ENCODE results near the gene FBXL7. TPM values are rescaled to one million over a fixed set of nuclear protein-coding genes. Genes with fewer than 3 reads are reported as not detected.

FBXL7 gene
- total and polyA plus RNA-seq, 2 donors (not counting 3 experiments of a cell fraction or from before 2014, with no cell fraction given): 23.5 to 32.2 TPM

DNA sequence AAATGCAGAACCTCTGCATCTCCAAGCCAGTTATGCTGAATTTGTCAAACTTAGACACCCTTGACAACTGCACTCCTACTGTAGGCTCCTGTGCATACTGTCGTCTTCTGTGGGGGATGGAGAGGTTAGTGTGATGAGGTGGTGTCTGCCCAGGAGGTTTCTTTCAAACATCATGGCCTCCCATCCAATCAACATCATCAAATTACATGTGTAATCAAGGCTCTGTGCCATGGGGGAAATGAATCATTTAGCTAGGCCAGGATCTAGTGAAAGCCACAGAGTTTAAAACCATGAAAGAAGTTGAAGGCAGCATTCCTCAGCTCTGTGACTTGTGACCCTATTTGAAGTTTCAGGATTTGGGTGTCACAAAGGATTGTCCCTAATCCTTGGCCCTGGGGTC lies 439.0 kb downstream of the FBXL7 start:
- H3K9ac ChIP-seq (replicated peaks; ENCODE audit: extremely low read depth, insufficient read depth, low read length): peak overlapping the region; percentile 31
- TF ChIP-seq POLR2AphosphoS5 (IDR thresholded peaks at IDR 0.05; ENCODE audit: insufficient read depth, low read depth, low read length): peak; percentile 21
- TF ChIP-seq FOS (IDR thresholded peaks at IDR 0.05; ENCODE audit: borderline replicate concordance, insufficient read depth, low read length): peak; percentile 91
- TF ChIP-seq, protein P1, sequence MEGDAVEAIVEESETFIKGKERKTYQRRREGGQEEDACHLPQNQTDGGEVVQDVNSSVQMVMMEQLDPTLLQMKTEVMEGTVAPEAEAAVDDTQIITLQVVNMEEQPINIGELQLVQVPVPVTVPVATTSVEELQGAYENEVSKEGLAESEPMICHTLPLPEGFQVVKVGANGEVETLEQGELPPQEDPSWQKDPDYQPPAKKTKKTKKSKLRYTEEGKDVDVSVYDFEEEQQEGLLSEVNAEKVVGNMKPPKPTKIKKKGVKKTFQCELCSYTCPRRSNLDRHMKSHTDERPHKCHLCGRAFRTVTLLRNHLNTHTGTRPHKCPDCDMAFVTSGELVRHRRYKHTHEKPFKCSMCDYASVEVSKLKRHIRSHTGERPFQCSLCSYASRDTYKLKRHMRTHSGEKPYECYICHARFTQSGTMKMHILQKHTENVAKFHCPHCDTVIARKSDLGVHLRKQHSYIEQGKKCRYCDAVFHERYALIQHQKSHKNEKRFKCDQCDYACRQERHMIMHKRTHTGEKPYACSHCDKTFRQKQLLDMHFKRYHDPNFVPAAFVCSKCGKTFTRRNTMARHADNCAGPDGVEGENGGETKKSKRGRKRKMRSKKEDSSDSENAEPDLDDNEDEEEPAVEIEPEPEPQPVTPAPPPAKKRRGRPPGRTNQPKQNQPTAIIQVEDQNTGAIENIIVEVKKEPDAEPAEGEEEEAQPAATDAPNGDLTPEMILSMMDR (IDR thresholded peaks at IDR 0.05; ENCODE audit: extremely low read depth in 1 of 2, insufficient read depth in 1 of 2, low read depth in 1 of 2, low read length in 2 of 2): no peak
- peak; percentile 71 for TF ChIP-seq JUN (IDR thresholded peaks at IDR 0.05; ENCODE audit: borderline replicate concordance, insufficient read depth, insufficient read length, low read depth)
- no peak for TF ChIP-seq MYC (IDR thresholded peaks at IDR 0.05; ENCODE audit: low read depth, low read length)
- no peaks in the 10 kb centered on the region for H3K79me2 ChIP-seq (ENCODE audit: control insufficient read depth, insufficient read depth, low read length)
- peaks cover 21% of the 10 kb centered on the region for H3K4me1 ChIP-seq (ENCODE audit: control insufficient read depth, extremely low read depth, insufficient read depth, low read length)
- no peaks in the 10 kb centered on the region for H4K20me1 ChIP-seq (replicated peaks; ENCODE audit: control insufficient read depth, extremely low read depth, insufficient read depth, low read length)
- no peak overlapping the region for H3K4me3 ChIP-seq (replicated peaks in 1 of 3; ENCODE audit: insufficient read depth in 1 of 3, low read depth in 1 of 3, low read length in 3 of 3)
- H3K27me3 ChIP-seq (ENCODE audit: control insufficient read depth in 2 of 2, insufficient read depth in 2 of 2, low read length in 2 of 2): no peaks in the 10 kb centered on the region
- ChIA-PET CTCF (interaction anchor here (0.7 to 1.3 kb wide), 9 partner anchors 9 to 118 kb away, joined by 3 to 6 read pairs (median 3); no protein-coding TSS in a partner anchor), POLR2A (no interaction called here)
- no peaks in the 10 kb centered on the region for H3K9me1 ChIP-seq (replicated peaks; ENCODE audit: control insufficient read depth, extremely low read depth, insufficient read depth, low read length)
- peak; percentile 89 for DNase-seq (ENCODE audit: low read depth, low spot score)
- H3K4me2 ChIP-seq (ENCODE audit: insufficient read depth, low read length): peak overlapping the region; percentile 56
- BruUV-seq (replicated peaks): no TSS peak
- no peaks in the 10 kb centered on the region for H3K9me3 ChIP-seq (replicated peaks; ENCODE audit: control insufficient read depth, insufficient read depth, low read length)
- peaks cover 0 to 8% of the 10 kb centered on the region in 2 experiments for H3K36me3 ChIP-seq (ENCODE audit: control insufficient read depth in 2 of 2, extremely low read depth in 1 of 2, insufficient read depth in 2 of 2, low read length in 2 of 2)
- peak; percentile 99 for FAIRE-seq
- dilution Hi-C loops (cut with MboI; ENCODE audit: extremely low pct_ligation_motif_present, low sequenced_read_pairs) (no loop called here), intact Hi-C loops (cut with micrococcal nuclease) (loop anchor here (2.0 kb wide), 2 partner anchors 54 to 438 kb away; partner anchors contain the start of gene FBXL7)
- no peak overlapping the region for H2AFZ ChIP-seq (ENCODE audit: low read depth, low read length)
- H3K27ac ChIP-seq (ENCODE audit: insufficient read depth, low read depth, low read length): peak overlapping the region; percentile 88

DNA sequence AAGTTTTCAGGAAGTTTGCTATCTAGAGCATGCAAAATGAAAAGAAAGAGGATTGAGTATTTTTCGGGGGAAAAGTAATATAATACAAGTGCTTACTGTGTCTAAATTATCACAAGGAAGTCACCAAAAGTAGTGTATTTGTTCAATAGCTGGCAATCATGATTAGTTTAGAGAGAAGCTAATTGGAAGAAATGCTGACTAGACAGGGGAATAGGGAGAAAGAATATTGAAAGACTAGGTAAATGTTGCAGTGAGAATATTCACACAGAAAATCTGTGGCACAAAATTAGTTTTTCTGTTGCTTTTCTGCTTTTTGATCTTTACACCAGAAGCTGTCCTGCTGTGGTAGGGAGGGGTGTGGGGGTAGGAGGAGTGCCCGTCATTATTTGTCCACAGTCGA lies 440.9 kb downstream of the FBXL7 start:
- peaks cover 18% of the 10 kb centered on the region for H3K4me1 ChIP-seq (ENCODE audit: control insufficient read depth, extremely low read depth, insufficient read depth, low read length)
- TF ChIP-seq EZH2 (IDR thresholded peaks at IDR 0.05; ENCODE audit: borderline replicate concordance, low read depth, low read length, severe bottlenecking) (no peak), MYC (IDR thresholded peaks at IDR 0.05; ENCODE audit: low read depth, low read length) (no peak), FOS (IDR thresholded peaks at IDR 0.05; ENCODE audit: borderline replicate concordance, insufficient read depth, low read length) (no peak), POLR2AphosphoS5 (IDR thresholded peaks at IDR 0.05; ENCODE audit: insufficient read depth, low read depth, low read length) (no peak), POLR2A (IDR thresholded peaks at IDR 0.05; ENCODE audit: low read depth, low read length) (no peak), JUN (IDR thresholded peaks at IDR 0.05; ENCODE audit: borderline replicate concordance, insufficient read depth, insufficient read length, low read depth) (no peak), GATA2 (IDR thresholded peaks at IDR 0.05; ENCODE audit: insufficient read depth, insufficient read length, low read depth, low read length) (no peak)
- TF ChIP-seq, protein P2, sequence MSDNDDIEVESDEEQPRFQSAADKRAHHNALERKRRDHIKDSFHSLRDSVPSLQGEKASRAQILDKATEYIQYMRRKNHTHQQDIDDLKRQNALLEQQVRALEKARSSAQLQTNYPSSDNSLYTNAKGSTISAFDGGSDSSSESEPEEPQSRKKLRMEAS (IDR thresholded peaks at IDR 0.05; ENCODE audit: insufficient read depth, insufficient read length): no peak
- TF ChIP-seq, protein P1 (IDR thresholded peaks at IDR 0.05; ENCODE audit: extremely low read depth in 1 of 2, insufficient read depth in 1 of 2, low read depth in 1 of 2, low read length in 2 of 2): no peak
- no peaks in the 10 kb centered on the region for H3K9me1 ChIP-seq (replicated peaks; ENCODE audit: control insufficient read depth, extremely low read depth, insufficient read depth, low read length)
- FAIRE-seq (no peak), DNase-seq (ENCODE audit: low read depth, low spot score) (no peak)
- H3K79me2 ChIP-seq (ENCODE audit: control insufficient read depth, insufficient read depth, low read length): no peaks in the 10 kb centered on the region
- H3K36me3 ChIP-seq (ENCODE audit: control insufficient read depth in 2 of 2, extremely low read depth in 1 of 2, insufficient read depth in 2 of 2, low read length in 2 of 2): peaks cover 0 to 8% of the 10 kb centered on the region in 2 experiments
- ChIA-PET POLR2A (no interaction called here), CTCF (no interaction called here)
- no peak overlapping the region for H2AFZ ChIP-seq (ENCODE audit: low read depth, low read length)
- no peaks in the 10 kb centered on the region for H3K9me3 ChIP-seq (replicated peaks; ENCODE audit: control insufficient read depth, insufficient read depth, low read length)
- dilution Hi-C loops (cut with MboI; ENCODE audit: extremely low pct_ligation_motif_present, low sequenced_read_pairs): no loop called here
- no peaks in the 10 kb centered on the region for H4K20me1 ChIP-seq (replicated peaks; ENCODE audit: control insufficient read depth, extremely low read depth, insufficient read depth, low read length)
- intact Hi-C loops (cut with micrococcal nuclease): no loop called here
- BruUV-seq (replicated peaks): no TSS peak
- H3K4me2 ChIP-seq (ENCODE audit: insufficient read depth, low read length): no peak overlapping the region
- H3K27me3 ChIP-seq (ENCODE audit: control insufficient read depth in 2 of 2, insufficient read depth in 2 of 2, low read length in 2 of 2): no peaks in the 10 kb centered on the region
- no peak overlapping the region for H3K9ac ChIP-seq (replicated peaks; ENCODE audit: extremely low read depth, insufficient read depth, low read length)
- no peak overlapping the region for H3K27ac ChIP-seq (ENCODE audit: insufficient read depth, low read depth, low read length)
- no peak overlapping the region for H3K4me3 ChIP-seq (replicated peaks in 1 of 3; ENCODE audit: insufficient read depth in 1 of 3, low read depth in 1 of 3, low read length in 3 of 3)

All from endothelial cell of umbilical vein (primary cell).